ENCODE measurements around the gene GLTP. TPM values are rescaled to one million over a fixed set of nuclear protein-coding genes. Genes with fewer than 3 reads are reported as not detected.
"Not testable (repeated sequence)": the region's sequence is repeated elsewhere in the genome, so short reads cannot be mapped to it uniquely, and the experiment has no call there.

Gene GLTP
- total RNA-seq, 2 donors from 2014 or later: 42.4 to 48.9 TPM

DNA sequence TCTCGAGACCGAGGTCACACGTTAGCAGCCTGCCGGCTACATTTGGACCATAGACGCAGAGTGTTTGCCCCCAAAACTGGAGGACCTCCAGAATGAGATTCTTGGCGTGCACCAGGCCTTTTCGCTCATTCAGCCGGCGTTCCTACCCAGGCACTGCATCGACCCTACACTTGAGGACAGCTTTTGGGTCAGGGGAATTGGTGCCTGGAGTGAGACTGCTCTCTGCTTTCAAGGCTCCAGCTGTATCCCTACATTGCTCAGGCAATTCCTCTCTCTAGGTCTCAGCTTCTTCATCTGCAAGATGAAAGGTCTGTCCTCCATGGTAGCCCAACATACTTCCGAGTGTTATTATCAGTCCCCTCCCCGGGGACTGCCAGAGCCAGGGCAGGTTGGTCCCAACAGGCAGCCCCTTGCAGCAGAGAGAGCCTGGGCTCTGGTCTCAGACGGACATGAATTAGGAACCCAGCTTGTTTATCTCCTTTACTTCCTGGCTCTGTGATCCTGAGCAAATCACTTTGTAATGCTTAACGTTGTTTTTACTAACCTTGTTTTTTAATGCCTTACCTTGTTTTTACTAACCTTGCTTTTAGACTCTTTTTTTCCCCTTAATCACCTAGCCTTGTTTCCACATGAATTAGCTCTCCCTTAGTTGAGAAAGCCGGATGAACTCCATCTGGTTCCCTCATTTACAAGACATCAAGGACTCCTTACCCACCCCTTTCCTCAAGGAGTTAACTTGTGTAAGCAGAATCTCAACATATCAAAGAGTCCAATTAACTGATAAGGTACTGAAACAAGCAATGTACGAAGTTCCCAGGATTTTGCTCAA, 20.6 kb upstream of the GLTP start:
- Histone ChIP-seq H3K27ac (peak overlapping the region; percentile 45 to 68), H3K27me3 (replicated peaks; ENCODE audit: insufficient read depth) (no peaks in the 10 kb centered on the region), H3K4me3 (peak overlapping the region; percentile 81), H3K36me3 (peaks cover 27% of the 10 kb centered on the region), H3K4me1 (ENCODE audit: control insufficient read depth in 1 of 2, low read depth in 2 of 2) (peaks cover 8 to 17% of the 10 kb centered on the region in 2 donors), H3K9me3 (no peaks in the 10 kb centered on the region)
- ATAC-seq (ENCODE audit: insufficient number of reproducible peaks, low FRiP score, low read depth) (no peak), DNase-seq (ENCODE audit: low spot score) (no peak)
- TF ChIP-seq, protein P1, sequence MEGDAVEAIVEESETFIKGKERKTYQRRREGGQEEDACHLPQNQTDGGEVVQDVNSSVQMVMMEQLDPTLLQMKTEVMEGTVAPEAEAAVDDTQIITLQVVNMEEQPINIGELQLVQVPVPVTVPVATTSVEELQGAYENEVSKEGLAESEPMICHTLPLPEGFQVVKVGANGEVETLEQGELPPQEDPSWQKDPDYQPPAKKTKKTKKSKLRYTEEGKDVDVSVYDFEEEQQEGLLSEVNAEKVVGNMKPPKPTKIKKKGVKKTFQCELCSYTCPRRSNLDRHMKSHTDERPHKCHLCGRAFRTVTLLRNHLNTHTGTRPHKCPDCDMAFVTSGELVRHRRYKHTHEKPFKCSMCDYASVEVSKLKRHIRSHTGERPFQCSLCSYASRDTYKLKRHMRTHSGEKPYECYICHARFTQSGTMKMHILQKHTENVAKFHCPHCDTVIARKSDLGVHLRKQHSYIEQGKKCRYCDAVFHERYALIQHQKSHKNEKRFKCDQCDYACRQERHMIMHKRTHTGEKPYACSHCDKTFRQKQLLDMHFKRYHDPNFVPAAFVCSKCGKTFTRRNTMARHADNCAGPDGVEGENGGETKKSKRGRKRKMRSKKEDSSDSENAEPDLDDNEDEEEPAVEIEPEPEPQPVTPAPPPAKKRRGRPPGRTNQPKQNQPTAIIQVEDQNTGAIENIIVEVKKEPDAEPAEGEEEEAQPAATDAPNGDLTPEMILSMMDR (IDR thresholded peaks at IDR 0.05): no peak

DNA sequence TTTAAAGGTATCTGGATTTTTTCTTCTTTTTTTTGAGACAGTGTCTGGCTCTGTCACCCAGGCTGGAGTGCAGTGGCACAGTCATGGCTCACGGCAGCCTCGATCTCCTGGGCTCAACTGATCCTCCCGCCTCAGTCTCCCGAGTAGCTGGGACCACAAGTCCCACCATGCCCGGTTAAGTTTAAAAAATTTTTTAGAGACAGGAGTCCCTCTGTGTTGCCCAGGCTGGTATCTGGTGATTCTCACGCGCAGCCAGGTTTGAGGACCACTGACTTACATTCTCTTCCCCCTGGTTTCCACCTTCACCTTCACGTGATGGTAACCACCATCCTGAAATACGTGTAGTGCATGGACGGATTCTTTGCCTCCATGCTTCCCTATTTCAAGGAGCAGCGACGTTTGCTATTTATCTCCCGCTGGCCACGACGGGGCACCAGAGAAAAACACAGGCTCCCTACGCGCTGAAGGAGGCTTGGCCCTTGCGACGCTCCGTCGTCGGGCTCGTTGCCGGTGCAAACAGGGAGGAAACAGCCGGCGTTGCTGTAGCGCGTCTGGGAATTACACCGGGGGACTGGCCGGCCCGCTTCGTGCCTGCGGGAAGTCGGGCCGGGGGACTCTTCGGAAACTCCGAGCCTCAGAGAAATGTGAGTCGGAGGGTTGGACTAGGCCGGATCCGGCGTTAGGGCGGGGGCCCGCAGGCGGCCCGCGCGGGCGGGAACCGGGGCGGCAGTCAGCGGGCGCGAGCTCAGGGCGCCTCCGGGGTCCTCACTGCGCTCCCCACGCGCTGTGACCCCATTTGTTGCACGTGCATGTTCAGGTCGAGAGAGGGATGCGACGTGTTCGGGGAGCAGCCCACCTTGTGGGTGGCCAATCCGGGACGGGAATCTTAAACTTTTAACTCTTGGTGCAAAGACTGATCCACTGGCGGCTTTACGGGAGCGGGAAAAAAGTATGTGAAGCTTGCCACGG, 19.7 kb upstream of the GLTP start, which contains the start of gene TCHP:
Gene TCHP (plus strand): TSS at position 492 of the 969 bp plus-strand sequence. CDS start 2,753 bp downstream, outside the sequence.
- ATAC-seq (ENCODE audit: insufficient number of reproducible peaks, low FRiP score, low read depth) (peak; percentile 81), DNase-seq (ENCODE audit: low spot score) (peak; percentile 28)
- TF ChIP-seq, protein P1 (IDR thresholded peaks at IDR 0.05): peak; percentile 21
- Histone ChIP-seq H3K4me1 (ENCODE audit: control insufficient read depth in 1 of 2, low read depth in 2 of 2) (peaks cover 8 to 17% of the 10 kb centered on the region in 2 donors), H3K9me3 (no peaks in the 10 kb centered on the region), H3K27ac (peak within 1 kb of the TSS; percentile 45 to 68), H3K36me3 (peaks cover 18% of the 10 kb centered on the region), H3K27me3 (replicated peaks; ENCODE audit: insufficient read depth) (no peaks in the 10 kb centered on the region), H3K4me3 (peak within 1 kb of the TSS; percentile 81)

DNA sequence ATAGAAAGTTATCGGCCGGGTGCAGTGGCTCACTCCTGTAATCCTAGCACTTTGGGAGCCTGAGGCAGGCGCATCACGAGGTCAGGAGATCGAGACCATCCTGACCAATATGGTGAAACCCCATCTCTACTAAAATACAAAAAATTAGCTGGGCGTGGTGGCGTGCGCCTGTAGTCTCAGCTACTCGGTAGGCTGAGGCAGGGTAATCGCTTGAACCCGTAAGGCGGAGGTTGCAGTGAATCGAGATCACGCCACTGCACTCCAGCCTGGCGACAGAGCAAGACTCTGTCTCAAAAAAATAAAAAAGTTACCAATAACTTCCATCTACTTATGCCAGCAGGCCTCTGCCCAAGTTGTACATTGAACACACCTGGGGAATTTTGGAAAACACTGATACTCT, 19.0 kb upstream of the GLTP start:
- not testable (repeated sequence) for ATAC-seq (ENCODE audit: insufficient number of reproducible peaks, low FRiP score, low read depth); H3K9me3 ChIP-seq; DNase-seq (ENCODE audit: low spot score); H3K27me3 ChIP-seq (replicated peaks; ENCODE audit: insufficient read depth)
- peak overlapping the region; percentile 45 to 68 for H3K27ac ChIP-seq
- H3K4me1 ChIP-seq (ENCODE audit: control insufficient read depth in 1 of 2, low read depth in 2 of 2): peaks cover 8 to 17% of the 10 kb centered on the region in 2 donors
- peak overlapping the region; percentile 81 for H3K4me3 ChIP-seq
- peaks cover 11% of the 10 kb centered on the region for H3K36me3 ChIP-seq

DNA sequence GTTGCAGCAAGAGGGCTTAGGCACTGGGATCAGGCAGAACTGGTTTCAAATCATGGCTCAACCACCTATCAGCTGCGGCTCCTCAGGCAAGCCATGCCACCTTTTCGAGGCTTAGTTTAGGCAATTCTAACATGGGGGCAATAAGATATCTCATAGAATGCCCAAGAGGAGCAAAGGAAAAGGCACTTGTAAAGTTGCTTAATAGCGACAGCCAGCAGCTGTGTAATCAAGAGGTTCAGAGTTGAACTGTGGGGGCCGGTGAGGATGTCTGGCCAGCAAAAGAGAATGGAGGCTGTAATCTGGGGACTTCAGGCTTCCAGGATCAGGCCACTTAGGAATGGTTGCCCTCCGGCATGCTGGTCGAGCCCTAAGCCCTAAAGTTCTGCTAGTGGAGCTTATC, 16.7 kb upstream of the GLTP start:
- H3K4me1 ChIP-seq (ENCODE audit: control insufficient read depth in 1 of 2, low read depth in 2 of 2): peaks cover 8 to 17% of the 10 kb centered on the region in 2 donors

DNA sequence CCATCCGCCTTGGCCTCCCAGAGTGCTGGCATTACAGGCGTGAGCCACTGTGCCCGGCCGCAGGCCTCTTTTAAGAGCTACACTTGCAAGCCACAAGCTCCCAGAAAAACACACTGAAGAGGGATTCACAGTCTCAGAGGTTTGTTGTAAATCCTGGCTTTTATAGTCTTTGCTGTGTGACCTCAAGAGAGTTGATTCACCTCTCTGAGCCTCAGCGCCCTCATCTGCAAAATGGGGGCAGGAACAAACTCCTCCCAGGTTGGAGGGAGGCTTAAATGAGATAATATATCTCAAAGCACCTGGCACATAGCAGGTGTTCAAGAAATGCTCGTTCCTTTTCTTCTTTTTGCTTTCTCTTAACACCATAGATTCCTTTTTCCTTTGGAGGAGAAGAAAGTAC, 15.8 kb upstream of the GLTP start:
- ATAC-seq (ENCODE audit: insufficient number of reproducible peaks, low FRiP score, low read depth) (no peak), DNase-seq (ENCODE audit: low spot score) (no peak)
- Histone ChIP-seq H3K36me3 (no peaks in the 10 kb centered on the region), H3K27ac (no peak overlapping the region), H3K9me3 (no peaks in the 10 kb centered on the region), H3K4me3 (no peak overlapping the region), H3K27me3 (replicated peaks; ENCODE audit: insufficient read depth) (no peaks in the 10 kb centered on the region), H3K4me1 (ENCODE audit: control insufficient read depth in 1 of 2, low read depth in 2 of 2) (peaks cover under 1 to 10% of the 10 kb centered on the region in 2 donors)
- TF ChIP-seq, protein P1 (IDR thresholded peaks at IDR 0.05): no peak

More for the DNA sequence above, 16.7 kb upstream of the GLTP start:
- H3K4me3 ChIP-seq: no peak overlapping the region
- no peaks in the 10 kb centered on the region for H3K9me3 ChIP-seq
- H3K36me3 ChIP-seq: no peaks in the 10 kb centered on the region
- no peaks in the 10 kb centered on the region for H3K27me3 ChIP-seq (replicated peaks; ENCODE audit: insufficient read depth)
- DNase-seq (ENCODE audit: low spot score) (no peak), ATAC-seq (ENCODE audit: insufficient number of reproducible peaks, low FRiP score, low read depth) (no peak)
- TF ChIP-seq, protein P1 (IDR thresholded peaks at IDR 0.05): no peak
- H3K27ac ChIP-seq: no peak overlapping the region

All from thoracic aorta (tissue), 2 donors.